Neural progenitor cell (in vitro differentiated cells): ENCODE data around the gene G0S2. TPM values are rescaled to one million over a fixed set of nuclear protein-coding genes. Genes with fewer than 3 reads are reported as not detected.

Experiments used
- DNase-seq: peaks from one replicate; pipeline ENCODE4 v3.0.0-alpha.2; 2016; ENCODE audit warnings: low spot score
- H2AFZ ChIP-seq: fragments of 200-600 bp; sonication (generic); replicated peaks from 2 replicates; pipeline ENCODE4 v1.6.1; 2016; ENCODE audit warnings: antibody characterized with exemption
- H3F3A ChIP-seq: fragments of 200-600 bp; sonication (generic); 2 replicates; pipeline ENCODE4 v1.6.1; 2016; ENCODE audit warnings: antibody characterized with exemption, low read depth
- H3K27ac ChIP-seq: fragments of 200-600 bp; sonication (generic); 2 replicates; pipeline ENCODE4 v1.5.1; 2016; ENCODE audit warnings: mild to moderate bottlenecking
- H3K27me3 ChIP-seq: fragments of 200-600 bp; sonication (generic); 2 replicates; pipeline ENCODE4 v1.6.1; 2016; ENCODE audit warnings: mild to moderate bottlenecking, moderate library complexity
- H3K36me3 ChIP-seq: fragments of 200-600 bp; sonication (generic); 2 replicates; pipeline ENCODE4 v1.5.1; 2016
- H3K4me1 ChIP-seq: fragments of 200-600 bp; sonication (generic); 2 replicates; pipeline ENCODE4 v1.6.1; 2016; ENCODE audit warnings: mixed run types
- H3K4me2 ChIP-seq: fragments of 200-600 bp; sonication (generic); 2 replicates; pipeline ENCODE4 v1.6.1; 2016
- H3K4me3 ChIP-seq: fragments of 200-600 bp; sonication (generic); 2 replicates; pipeline ENCODE4 v1.5.1; 2016
- H3K79me2 ChIP-seq: fragments of 200-600 bp; sonication (generic); 2 replicates; pipeline ENCODE4 v1.6.1; 2016; ENCODE audit warnings: low read depth
- H3K9ac ChIP-seq: fragments of 200-600 bp; sonication (generic); 2 replicates; pipeline ENCODE4 v1.6.1; 2016
- H3K9me3 ChIP-seq: fragments of 200-600 bp; sonication (generic); 2 replicates; pipeline ENCODE4 v1.5.1; 2016; ENCODE audit warnings: low read depth
- H4K20me1 ChIP-seq: fragments of 200-600 bp; sonication (generic); 2 replicates; pipeline ENCODE4 v1.6.1; 2016; ENCODE audit warnings: low read depth
- H3K27ac Mint-ChIP-seq: 3 replicates; pipeline ENCODE4 v1.8.0; 2021; ENCODE audit warnings: mixed read lengths
- H3K27me3 Mint-ChIP-seq: 2 replicates; pipeline ENCODE4 v1.8.0; 2022; ENCODE audit warnings: low read depth, mild to moderate bottlenecking, inconsistent platforms, moderate library complexity, mixed read lengths; ENCODE audit not compliant: insufficient read depth
- H3K36me3 Mint-ChIP-seq: 3 replicates; pipeline ENCODE4 v1.8.0; 2021; ENCODE audit warnings: mixed read lengths
- H3K4me1 Mint-ChIP-seq: 3 replicates; pipeline ENCODE4 v1.8.0; 2021; ENCODE audit warnings: mixed read lengths
- H3K4me3 Mint-ChIP-seq: 3 replicates; pipeline ENCODE4 v1.8.0; 2021; ENCODE audit warnings: mild to moderate bottlenecking, moderate library complexity, mixed read lengths
- H3K9me3 Mint-ChIP-seq: 3 replicates; pipeline ENCODE4 v1.8.0; 2020; ENCODE audit warnings: mixed read lengths
- EZH2 ChIP-seq: fragments of 200-600 bp; sonication (generic); IDR thresholded peaks from 2 replicates; pipeline ENCODE4 v1.6.1; 2017; ENCODE audit warnings: antibody characterized with exemption, mild to moderate bottlenecking, moderate library complexity
- EZH2phosphoT487 ChIP-seq: fragments of 200-600 bp; sonication (generic); IDR thresholded peaks from 2 replicates; pipeline ENCODE4 v1.6.1; 2017; ENCODE audit warnings: antibody characterized with exemption
- total RNA-seq: library from RNA; depleted of rRNA; stranded (reverse); fragments of >200 nt; gene quantifications from 2 replicates; pipeline ENCODE4 v1.2.3, GENCODE V29; 2015; ENCODE audit warnings: low replicate concordance
- TF ChIP-seq, protein P1 (sequence below): fragments of 200-600 bp; sonication (generic); IDR thresholded peaks from 2 replicates; pipeline ENCODE4 v1.5.1; 2017; ENCODE audit warnings: antibody characterized with exemption, mild to moderate bottlenecking

The G0S2 gene
- total RNA-seq, 1 donor from 2014 or later, result not detected

GRCh38 chr1:209702832-209703231 is 27.6 kb downstream of the G0S2 start:
- Histone ChIP-seq H3K79me2 (no peaks in the 10 kb centered on the region), H3K4me2 (no peak overlapping the region), H2AFZ (no peak overlapping the region), H3K4me3 (no peak overlapping the region), H3K27ac (no peak overlapping the region), H3K4me1 (peaks cover 6% of the 10 kb centered on the region), H3K9me3 (no peaks in the 10 kb centered on the region), H3K27me3 (no peaks in the 10 kb centered on the region), H3K36me3 (no peaks in the 10 kb centered on the region), H4K20me1 (no peaks in the 10 kb centered on the region), H3F3A (no peaks in the 10 kb centered on the region), H3K9ac (no peak overlapping the region)
- no peaks in the 10 kb centered on the region for H3K4me1 Mint-ChIP-seq
- no peak overlapping the region for H3K27ac Mint-ChIP-seq
- no peaks in the 10 kb centered on the region for H3K36me3 Mint-ChIP-seq
- H3K4me3 Mint-ChIP-seq, result no peak overlapping the region
- DNase-seq, result no peak
- peaks cover 4% of the 10 kb centered on the region for H3K27me3 Mint-ChIP-seq
- H3K9me3 Mint-ChIP-seq, result no peaks in the 10 kb centered on the region
- TF ChIP-seq EZH2phosphoT487, result no peak
- no peak for TF ChIP-seq EZH2

DNA sequence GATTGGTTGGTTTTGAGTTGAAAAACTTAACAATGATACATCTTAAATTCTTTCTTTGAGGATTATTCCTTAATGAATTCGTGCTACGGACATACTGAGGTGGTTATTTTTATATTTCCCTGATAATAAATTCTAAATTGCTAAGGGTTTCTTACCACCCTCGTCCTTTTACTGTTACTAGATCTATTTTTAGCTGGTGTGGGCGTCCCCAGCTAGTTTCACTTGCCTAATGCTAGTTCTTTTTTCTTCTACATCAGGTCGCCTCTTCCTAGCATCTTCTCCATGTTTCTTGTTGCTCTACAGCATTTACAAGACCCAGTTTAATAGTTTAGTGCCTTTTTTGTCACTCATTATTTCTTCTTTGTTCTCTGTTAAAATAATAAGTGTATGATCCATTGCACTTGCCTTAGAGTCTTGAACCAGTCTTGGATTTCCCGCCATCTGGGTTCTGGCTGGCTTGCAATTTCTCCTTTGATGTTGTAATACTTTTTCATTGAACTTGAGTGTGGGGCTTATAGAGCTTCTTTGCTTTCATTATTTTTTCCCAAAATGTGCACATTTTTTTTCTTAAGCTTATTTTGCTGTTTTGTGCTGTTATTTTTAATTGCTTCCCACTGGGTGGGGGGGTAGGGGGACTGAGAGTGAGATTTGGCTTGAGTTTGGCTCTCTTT is 28.8 kb downstream of the G0S2 start:
- Histone ChIP-seq H3F3A (no peaks in the 10 kb centered on the region), H4K20me1 (no peaks in the 10 kb centered on the region), H3K4me2 (no peak overlapping the region), H3K36me3 (no peaks in the 10 kb centered on the region), H3K27ac (no peak overlapping the region), H3K4me1 (peaks cover 6% of the 10 kb centered on the region), H3K27me3 (no peaks in the 10 kb centered on the region), H2AFZ (no peak overlapping the region), H3K9me3 (no peaks in the 10 kb centered on the region), H3K4me3 (no peak overlapping the region), H3K79me2 (no peaks in the 10 kb centered on the region), H3K9ac (no peak overlapping the region)
- Mint-ChIP-seq H3K9me3 (no peaks in the 10 kb centered on the region), H3K4me1 (no peaks in the 10 kb centered on the region), H3K27ac (no peak overlapping the region), H3K36me3 (no peaks in the 10 kb centered on the region), H3K27me3 (peaks cover 8% of the 10 kb centered on the region), H3K4me3 (no peak overlapping the region)
- TF ChIP-seq EZH2phosphoT487 (no peak), EZH2 (no peak)
- TF ChIP-seq, protein P1, sequence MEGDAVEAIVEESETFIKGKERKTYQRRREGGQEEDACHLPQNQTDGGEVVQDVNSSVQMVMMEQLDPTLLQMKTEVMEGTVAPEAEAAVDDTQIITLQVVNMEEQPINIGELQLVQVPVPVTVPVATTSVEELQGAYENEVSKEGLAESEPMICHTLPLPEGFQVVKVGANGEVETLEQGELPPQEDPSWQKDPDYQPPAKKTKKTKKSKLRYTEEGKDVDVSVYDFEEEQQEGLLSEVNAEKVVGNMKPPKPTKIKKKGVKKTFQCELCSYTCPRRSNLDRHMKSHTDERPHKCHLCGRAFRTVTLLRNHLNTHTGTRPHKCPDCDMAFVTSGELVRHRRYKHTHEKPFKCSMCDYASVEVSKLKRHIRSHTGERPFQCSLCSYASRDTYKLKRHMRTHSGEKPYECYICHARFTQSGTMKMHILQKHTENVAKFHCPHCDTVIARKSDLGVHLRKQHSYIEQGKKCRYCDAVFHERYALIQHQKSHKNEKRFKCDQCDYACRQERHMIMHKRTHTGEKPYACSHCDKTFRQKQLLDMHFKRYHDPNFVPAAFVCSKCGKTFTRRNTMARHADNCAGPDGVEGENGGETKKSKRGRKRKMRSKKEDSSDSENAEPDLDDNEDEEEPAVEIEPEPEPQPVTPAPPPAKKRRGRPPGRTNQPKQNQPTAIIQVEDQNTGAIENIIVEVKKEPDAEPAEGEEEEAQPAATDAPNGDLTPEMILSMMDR, result no peak
- no peak for DNase-seq

DNA sequence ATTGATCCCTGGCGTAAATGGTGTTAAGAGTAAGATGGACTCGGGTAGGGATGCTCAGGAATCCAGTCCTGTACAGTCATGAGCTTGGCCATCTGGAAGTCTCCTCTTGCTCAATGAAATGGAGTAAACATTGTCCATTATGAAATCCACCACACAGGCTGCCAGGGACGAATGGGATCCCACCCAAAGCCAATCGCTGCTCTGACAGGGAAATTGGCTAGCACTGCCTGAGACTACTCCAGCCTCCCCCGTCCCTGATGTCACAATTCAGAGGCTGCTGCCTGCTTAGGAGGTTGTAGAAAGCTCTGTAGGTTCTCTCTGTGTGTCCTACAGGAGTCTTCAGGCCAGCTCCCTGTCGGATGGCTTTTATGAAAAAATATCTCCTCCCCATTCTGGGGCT is 29.4 kb downstream of the G0S2 start, which contains the start of gene HSD11B1:
Gene HSD11B1 (plus strand): TSS at position 263 of the 400 bp plus-strand sequence. CDS start 97 bp downstream, at position 360.
- H3K36me3 Mint-ChIP-seq, result no peaks in the 10 kb centered on the region
- peaks cover 8% of the 10 kb centered on the region for H3K27me3 Mint-ChIP-seq
- H3K4me3 Mint-ChIP-seq, result no peak within 1 kb of the TSS
- peaks cover 6% of the 10 kb centered on the region for H3K4me1 ChIP-seq
- no peak for DNase-seq
- no peak within 1 kb of the TSS for H3K27ac Mint-ChIP-seq
- H3K27ac ChIP-seq, result no peak within 1 kb of the TSS
- H3K9me3 Mint-ChIP-seq, result no peaks in the 10 kb centered on the region
- no peaks in the 10 kb centered on the region for H3K79me2 ChIP-seq
- TF ChIP-seq EZH2phosphoT487, result no peak
- no peak for TF ChIP-seq EZH2
- H3K9ac ChIP-seq, result no peak within 1 kb of the TSS
- H3K4me3 ChIP-seq, result no peak within 1 kb of the TSS
- H3K36me3 ChIP-seq, result no peaks in the 10 kb centered on the region
- H4K20me1 ChIP-seq, result no peaks in the 10 kb centered on the region
- no peak within 1 kb of the TSS for H2AFZ ChIP-seq
- H3F3A ChIP-seq, result no peaks in the 10 kb centered on the region
- H3K4me2 ChIP-seq, result no peak within 1 kb of the TSS
- no peaks in the 10 kb centered on the region for H3K4me1 Mint-ChIP-seq
- H3K27me3 ChIP-seq, result no peaks in the 10 kb centered on the region
- no peaks in the 10 kb centered on the region for H3K9me3 ChIP-seq

- TF ChIP-seq, protein P1, result no peak
- TF ChIP-seq EZH2phosphoT487, result no peak
- TF ChIP-seq EZH2, result no peak
- no peaks in the 10 kb centered on the region for H3K27me3 ChIP-seq
- no peak overlapping the region for H2AFZ ChIP-seq
- no peak overlapping the region for H3K4me2 ChIP-seq
- no peaks in the 10 kb centered on the region for H3F3A ChIP-seq
- no peaks in the 10 kb centered on the region for H3K36me3 Mint-ChIP-seq
- H3K4me1 Mint-ChIP-seq, result no peaks in the 10 kb centered on the region
- H3K4me3 ChIP-seq, result no peak overlapping the region
- H4K20me1 ChIP-seq, result no peaks in the 10 kb centered on the region
- no peaks in the 10 kb centered on the region for H3K79me2 ChIP-seq
- no peak overlapping the region for H3K9ac ChIP-seq
- H3K4me3 Mint-ChIP-seq, result no peak overlapping the region
- no peaks in the 10 kb centered on the region for H3K9me3 Mint-ChIP-seq
- no peaks in the 10 kb centered on the region for H3K9me3 ChIP-seq
- peaks cover 6% of the 10 kb centered on the region for H3K4me1 ChIP-seq
- peaks cover 8% of the 10 kb centered on the region for H3K27me3 Mint-ChIP-seq
- H3K36me3 ChIP-seq, result no peaks in the 10 kb centered on the region
- no peak overlapping the region for H3K27ac Mint-ChIP-seq
- no peak for DNase-seq
- no peak overlapping the region for H3K27ac ChIP-seq
Measured at GRCh38 chr1:209705033-209705598, 29.9 kb downstream of the G0S2 start.
